Mesenchymal stem cell (in vitro differentiated cells and primary cell): ENCODE data around the gene GOLGA6L10.
"Not testable (repeated sequence)": the region's sequence is repeated elsewhere in the genome, so short reads cannot be mapped to it uniquely, and the experiment has no call there.

Experiments used
- DNase-seq: peaks from one replicate; pipeline ENCODE4 v3.0.0-alpha.2; 2013
- H2AFZ ChIP-seq: one replicate; pipeline ENCODE4 v1.6.1; 2013; ENCODE audit warnings: low read depth, mild to moderate bottlenecking, control low read depth, inconsistent platforms, low read length, moderate library complexity
- H2AK5ac ChIP-seq: 2 replicates; pipeline ENCODE4 v1.6.1; 2013; ENCODE audit warnings: low read length, moderate library complexity, mild to moderate bottlenecking, inconsistent platforms; ENCODE audit not compliant: severe bottlenecking
- H2BK120ac ChIP-seq: one replicate; pipeline ENCODE4 v1.6.1; 2013; ENCODE audit warnings: low read depth, mild to moderate bottlenecking, inconsistent platforms, low read length, moderate library complexity
- H2BK12ac ChIP-seq, 2 experiments: one replicate each; pipeline ENCODE4 v1.6.1; 2013; ENCODE audit warnings: inconsistent platforms in 2 of 2, low read length in 2 of 2, mild to moderate bottlenecking in 2 of 2, moderate library complexity in 2 of 2, control low read depth in 1 of 2
- H2BK15ac ChIP-seq: one replicate; pipeline ENCODE4 v1.6.1; 2013; ENCODE audit warnings: mild to moderate bottlenecking, low read depth, inconsistent platforms; ENCODE audit not compliant: poor library complexity, severe bottlenecking
- H2BK5ac ChIP-seq: 2 replicates; pipeline ENCODE4 v1.6.1; 2013; ENCODE audit warnings: low read depth, mild to moderate bottlenecking, low read length, control low read depth, inconsistent platforms; ENCODE audit not compliant: poor library complexity, severe bottlenecking
- H3K14ac ChIP-seq, 2 experiments: one replicate each; pipeline ENCODE4 v1.6.1; 2013; ENCODE audit warnings: inconsistent platforms in 2 of 2, low read length in 2 of 2, control low read depth in 1 of 2, mild to moderate bottlenecking in 1 of 2, moderate library complexity in 1 of 2
- H3K18ac ChIP-seq, 2 experiments: one replicate each; pipeline ENCODE4 v1.6.1; 2013; ENCODE audit warnings: inconsistent platforms in 2 of 2, low read length in 2 of 2, control low read depth in 1 of 2, low read depth in 1 of 2, mild to moderate bottlenecking in 1 of 2
- H3K23ac ChIP-seq, 2 experiments: one replicate each; pipeline ENCODE4 v1.6.1; 2013; ENCODE audit warnings: inconsistent platforms in 2 of 2, low read length in 2 of 2, mild to moderate bottlenecking in 2 of 2, moderate library complexity in 2 of 2, control low read depth in 1 of 2
- H3K27ac ChIP-seq: 2 replicates; pipeline ENCODE4 v1.5.1; 2013; ENCODE audit warnings: mild to moderate bottlenecking, moderate library complexity, low read length, control low read depth, inconsistent platforms; ENCODE audit not compliant: poor library complexity, severe bottlenecking
- H3K27me3 ChIP-seq, 2 experiments: 2 replicates each; pipeline versions ENCODE4 v1.6.1 to v1.7.0; 2013; ENCODE audit warnings: low read length in 2 of 2, mild to moderate bottlenecking in 2 of 2, moderate library complexity in 2 of 2, control low read depth in 1 of 2, inconsistent platforms in 1 of 2; ENCODE audit not compliant: control insufficient read depth in 1 of 2, insufficient read depth in 1 of 2
- H3K36me3 ChIP-seq, 2 experiments: 2 replicates each; pipeline versions ENCODE4 v1.6.1 to v1.7.0; 2013; ENCODE audit warnings: low read length in 2 of 2, control low read depth in 1 of 2, inconsistent platforms in 1 of 2, low read depth in 1 of 2, mild to moderate bottlenecking in 1 of 2; ENCODE audit not compliant: insufficient read depth in 2 of 2, control insufficient read depth in 1 of 2
- H3K4ac ChIP-seq, 2 experiments: one replicate each; pipeline ENCODE4 v1.6.1; 2013; ENCODE audit warnings: inconsistent platforms in 2 of 2, low read length in 2 of 2, mild to moderate bottlenecking in 2 of 2, moderate library complexity in 2 of 2, control low read depth in 1 of 2, low read depth in 1 of 2
- H3K4me1 ChIP-seq: 2 replicates; pipeline ENCODE4 v1.6.1; 2013; ENCODE audit warnings: low read depth, low read length, control low read depth; ENCODE audit not compliant: control insufficient read depth, insufficient read depth
- H3K4me2 ChIP-seq: 2 replicates; pipeline ENCODE4 v1.6.1; 2013; ENCODE audit warnings: low read length, mild to moderate bottlenecking, inconsistent platforms; ENCODE audit not compliant: poor library complexity, severe bottlenecking
- H3K4me3 ChIP-seq, 2 experiments: 2 replicates each; pipeline versions ENCODE4 v1.5.1 to v1.7.0; 2013; ENCODE audit warnings: low read length in 2 of 2, mild to moderate bottlenecking in 2 of 2, control low read depth in 1 of 2, low read depth in 1 of 2; ENCODE audit not compliant: insufficient read depth in 1 of 2
- H3K79me1 ChIP-seq: replicated peaks from 2 replicates; pipeline ENCODE4 v1.6.1; 2013; ENCODE audit warnings: mild to moderate bottlenecking, control low read depth, low read length, inconsistent platforms; ENCODE audit not compliant: poor library complexity, severe bottlenecking
- H3K9ac ChIP-seq: 2 replicates; pipeline ENCODE4 v1.7.0; 2013; ENCODE audit warnings: mild to moderate bottlenecking, low read length, moderate library complexity
- H3K9me3 ChIP-seq: 2 replicates; pipeline ENCODE4 v1.7.0; 2013; ENCODE audit warnings: mild to moderate bottlenecking, low read length; ENCODE audit not compliant: control insufficient read depth
- H4K8ac ChIP-seq: one replicate; pipeline ENCODE4 v1.6.1; 2013; ENCODE audit warnings: inconsistent platforms, mild to moderate bottlenecking, low read length, moderate library complexity
- H4K91ac ChIP-seq: one replicate; pipeline ENCODE4 v1.6.1; 2013; ENCODE audit warnings: mild to moderate bottlenecking, low read length, inconsistent platforms
- WGBS: methylation state at CpG from one replicate; pipeline ENCODE4 v1.1.7; 2013; ENCODE audit warnings: mixed read lengths; 5-methylcytosine and 5-hydroxymethylcytosine counted together

GOLGA6L10 gene

DNA sequence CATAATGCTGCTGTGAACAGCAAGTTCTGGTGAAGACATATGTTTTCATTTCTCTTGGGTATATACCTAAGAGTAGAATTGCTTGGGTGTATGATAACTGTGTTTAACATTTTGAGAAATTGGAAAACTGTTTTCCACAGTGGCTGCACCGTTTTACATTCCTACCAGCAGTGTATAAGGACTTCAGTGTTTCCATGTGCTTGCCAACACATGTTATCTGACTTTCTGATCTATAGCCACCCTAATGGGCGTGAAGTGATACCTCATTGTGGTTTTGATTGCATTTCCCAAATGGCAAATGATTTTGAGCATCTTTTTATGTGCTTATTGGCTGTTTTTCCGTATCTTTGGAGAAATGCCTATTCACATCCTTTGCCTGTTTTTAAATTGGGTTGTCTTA lies 18.5 kb upstream of the GOLGA6L10 start:
- not testable (repeated sequence) for H3K4me2 ChIP-seq, H3K4me1 ChIP-seq, H2BK120ac ChIP-seq, H2BK5ac ChIP-seq, H3K9me3 ChIP-seq, H3K27ac ChIP-seq, H4K91ac ChIP-seq, H3K9ac ChIP-seq, H3K23ac ChIP-seq, H2AFZ ChIP-seq, H4K8ac ChIP-seq, H3K4me3 ChIP-seq, H2AK5ac ChIP-seq, DNase-seq, H3K18ac ChIP-seq, H2BK12ac ChIP-seq, H3K14ac ChIP-seq, H3K79me1 ChIP-seq, H3K27me3 ChIP-seq, H2BK15ac ChIP-seq, H3K36me3 ChIP-seq, H3K4ac ChIP-seq
- no CpG with 5 or more reads among the region's 3 CpGs for WGBS

DNA sequence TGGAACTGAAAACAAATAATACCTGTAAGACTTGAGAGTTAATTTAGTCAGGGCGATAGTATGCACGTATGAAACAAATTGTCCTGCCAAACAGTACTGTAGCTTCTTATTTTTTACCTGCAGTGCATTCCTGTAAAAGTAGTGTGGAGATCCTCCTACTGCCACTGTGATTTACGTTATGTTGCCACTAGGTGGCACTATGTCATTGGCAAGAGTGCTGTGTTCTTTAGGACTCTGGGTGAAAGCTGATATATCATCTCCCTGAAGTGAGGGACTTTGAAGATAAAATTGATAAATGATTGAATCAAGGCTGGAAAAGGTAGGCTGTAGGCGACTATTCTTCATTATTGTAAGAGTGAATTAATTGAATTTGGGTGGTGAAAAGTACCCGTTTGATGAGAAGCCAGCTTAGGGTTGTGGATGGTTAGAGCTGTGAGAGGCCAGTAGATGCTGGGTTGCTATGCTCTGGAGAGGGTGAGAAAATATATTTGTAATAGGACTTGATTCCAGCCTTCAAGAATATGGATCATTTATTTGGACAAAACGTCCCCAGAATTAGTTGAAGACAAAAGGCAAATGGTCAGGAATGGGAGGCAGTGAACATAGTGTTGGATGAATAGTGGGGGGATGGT lies 16.5 kb upstream of the GOLGA6L10 start:
- not testable (repeated sequence) for H3K9ac ChIP-seq, H2BK12ac ChIP-seq, H3K27ac ChIP-seq, H2AK5ac ChIP-seq, H4K91ac ChIP-seq, H3K4me1 ChIP-seq, H2BK15ac ChIP-seq, H2AFZ ChIP-seq, H3K79me1 ChIP-seq, H3K27me3 ChIP-seq, H3K4ac ChIP-seq, H2BK120ac ChIP-seq, H4K8ac ChIP-seq, H2BK5ac ChIP-seq, H3K4me3 ChIP-seq, H3K9me3 ChIP-seq, H3K36me3 ChIP-seq, DNase-seq, H3K4me2 ChIP-seq, H3K14ac ChIP-seq, H3K18ac ChIP-seq, H3K23ac ChIP-seq
- 0% methylated on average over 1 of the region's 6 CpGs for WGBS

GRCh38 chr15:82364548-82364947 lies 15.3 kb upstream of the GOLGA6L10 start:
- H3K4me1 ChIP-seq, H4K91ac ChIP-seq: not testable (repeated sequence)
- no CpG with 5 or more reads among the region's 3 CpGs for WGBS

GRCh38 chr15:82362790-82363189 lies 13.5 kb upstream of the GOLGA6L10 start:
- H2BK120ac ChIP-seq, H3K4me2 ChIP-seq, H3K79me1 ChIP-seq, H3K18ac ChIP-seq, H3K9me3 ChIP-seq, H2AFZ ChIP-seq, DNase-seq, H2BK15ac ChIP-seq, H3K27me3 ChIP-seq, H3K4me1 ChIP-seq, H4K8ac ChIP-seq, H2AK5ac ChIP-seq, H3K23ac ChIP-seq, H2BK5ac ChIP-seq, H3K36me3 ChIP-seq, H3K27ac ChIP-seq, H3K4me3 ChIP-seq, H3K14ac ChIP-seq, H4K91ac ChIP-seq, H3K4ac ChIP-seq, H3K9ac ChIP-seq, H2BK12ac ChIP-seq: not testable (repeated sequence)
- WGBS, result no CpG with 5 or more reads among the region's 3 CpGs

More at GRCh38 chr15:82364548-82364947, 15.3 kb upstream of the GOLGA6L10 start:
- H3K23ac ChIP-seq, H3K36me3 ChIP-seq, H3K4me2 ChIP-seq, H3K4me3 ChIP-seq, H3K27me3 ChIP-seq, H2BK12ac ChIP-seq, H2AFZ ChIP-seq, H2BK5ac ChIP-seq, H3K79me1 ChIP-seq, H3K27ac ChIP-seq, H3K4ac ChIP-seq, H2BK120ac ChIP-seq, H2AK5ac ChIP-seq, H3K9ac ChIP-seq, DNase-seq, H3K18ac ChIP-seq, H3K14ac ChIP-seq, H2BK15ac ChIP-seq, H4K8ac ChIP-seq, H3K9me3 ChIP-seq: not testable (repeated sequence)
